ENCODE measurements around the gene HOXA1. TPM values are rescaled to one million over a fixed set of nuclear protein-coding genes. Genes with fewer than 3 reads are reported as not detected.

HOXA1 gene
- 7.8 TPM for polyA plus RNA-seq (2013, experiment 1 of 2)
- polyA plus RNA-seq (2013, experiment 2 of 2) = 11.2 TPM

DNA sequence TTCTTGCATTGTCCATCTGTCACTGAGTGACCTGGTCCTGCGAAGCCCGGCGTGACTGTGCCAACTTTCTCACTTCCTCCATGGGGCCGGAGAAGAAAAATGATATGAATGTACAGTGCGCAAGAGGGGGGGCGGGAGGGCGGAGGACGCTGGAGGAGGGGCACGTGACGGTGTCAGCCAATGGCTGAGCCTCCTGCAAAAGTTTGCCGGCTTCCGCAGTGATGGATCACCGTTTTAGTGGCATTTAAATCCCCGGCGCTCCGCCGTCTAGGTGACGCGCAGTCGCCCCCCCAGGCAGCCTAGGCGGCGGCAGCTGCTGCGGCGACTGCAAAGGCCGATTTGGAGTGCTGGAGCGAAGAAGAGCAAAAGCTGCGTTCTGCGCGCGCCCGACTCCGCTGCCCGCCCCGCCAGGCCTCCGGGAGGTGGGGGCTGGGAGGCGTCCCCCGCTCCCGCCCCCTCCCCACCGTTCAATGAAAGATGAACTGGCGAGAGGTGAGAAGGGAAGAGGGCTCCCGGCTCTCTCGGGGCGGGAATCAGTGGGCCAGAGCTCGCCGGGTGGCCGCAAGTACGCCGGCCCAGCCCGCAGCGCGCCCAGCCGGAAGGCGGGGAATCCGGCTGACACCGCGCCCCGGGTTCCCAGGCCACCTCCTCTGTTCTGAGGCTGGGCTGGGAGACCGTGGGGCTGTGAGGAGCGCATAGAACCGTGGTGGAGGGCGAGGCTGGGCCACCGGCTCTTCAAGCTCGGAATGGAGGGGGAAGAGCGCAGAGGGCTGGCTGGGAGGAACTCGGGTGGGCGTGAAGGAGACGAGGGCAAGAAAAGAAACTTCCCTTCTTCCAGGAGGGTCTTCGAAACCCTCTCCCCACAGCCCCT is at the start of gene HOXA1:
Gene HOXA1, minus strand, starts transcription at position 104 of the 871 bp plus-strand sequence. Its CDS starts 88 bp downstream, at position 16.
- H3K9ac ChIP-seq (ENCODE audit: low read depth, low read length) = no peak within 1 kb of the TSS

DNA sequence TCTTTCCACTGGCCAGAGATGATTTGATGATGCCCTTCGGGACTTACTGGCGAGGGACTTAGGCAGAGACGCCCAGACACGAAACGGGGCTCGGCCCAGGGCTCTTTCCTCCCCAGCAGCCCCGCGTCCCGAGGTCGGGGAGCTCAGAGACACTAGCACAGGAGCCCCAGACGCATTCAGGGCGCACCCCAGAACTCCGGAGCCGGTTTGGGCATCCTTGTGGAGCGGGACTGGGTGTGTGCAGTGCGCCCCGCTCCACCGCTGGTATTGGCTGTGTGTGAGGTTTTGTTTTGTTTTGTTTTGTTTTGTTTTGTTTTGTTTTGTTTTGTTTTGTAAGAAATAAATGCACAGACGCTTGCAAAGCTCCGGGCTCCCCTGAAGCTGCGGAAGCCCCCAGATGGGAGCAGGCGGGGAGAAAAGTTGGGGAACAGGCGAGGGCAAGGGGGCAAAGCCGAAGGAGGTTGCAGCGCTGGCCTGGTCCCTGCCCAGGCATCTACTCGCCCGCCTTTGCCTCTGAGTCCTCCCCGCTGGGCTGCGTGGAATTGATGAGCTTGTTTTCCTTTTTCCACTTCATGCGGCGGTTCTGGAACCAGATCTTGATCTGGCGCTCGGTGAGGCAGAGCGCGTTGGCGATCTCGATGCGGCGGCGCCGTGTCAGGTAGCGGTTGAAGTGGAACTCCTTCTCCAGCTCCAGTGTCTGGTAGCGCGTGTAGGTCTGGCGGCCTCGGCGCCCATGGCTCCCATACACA is 49.5 kb upstream of the HOXA1 start:
- Histone ChIP-seq H3K4me3 (ENCODE audit: low read length) (no peak overlapping the region), H3K9ac (ENCODE audit: low read depth, low read length) (no peak overlapping the region), H3K27me3 (ENCODE audit: insufficient read depth, low read length) (peaks cover 100% of the 10 kb centered on the region), H3K27ac (ENCODE audit: low read depth, low read length) (no peak overlapping the region), H3K9me3 (ENCODE audit: insufficient read depth, low read depth, low read length) (no peaks in the 10 kb centered on the region), H3K4me1 (ENCODE audit: insufficient read depth, low read length) (peaks cover 3% of the 10 kb centered on the region; the same call in 1 of the 2 replicates), H3K36me3 (ENCODE audit: insufficient read depth, low read length) (no peaks in the 10 kb centered on the region)
- WGBS = 71% methylated on average over 47 of the region's 47 CpGs

More for the DNA sequence above, at the start of gene HOXA1:
- Histone ChIP-seq H3K27me3 (ENCODE audit: insufficient read depth, low read length) (peaks cover 100% of the 10 kb centered on the region), H3K36me3 (ENCODE audit: insufficient read depth, low read length) (no peaks in the 10 kb centered on the region), H3K27ac (ENCODE audit: low read depth, low read length) (peak within 1 kb of the TSS; percentile 5; the same call in 1 of the 2 replicates), H3K4me1 (ENCODE audit: insufficient read depth, low read length) (peaks cover 39% of the 10 kb centered on the region), H3K4me3 (ENCODE audit: low read length) (peak within 1 kb of the TSS; percentile 51), H3K9me3 (ENCODE audit: insufficient read depth, low read depth, low read length) (no peaks in the 10 kb centered on the region)
- under 1% methylated on average over 62 of the region's 68 CpGs for WGBS

DNA sequence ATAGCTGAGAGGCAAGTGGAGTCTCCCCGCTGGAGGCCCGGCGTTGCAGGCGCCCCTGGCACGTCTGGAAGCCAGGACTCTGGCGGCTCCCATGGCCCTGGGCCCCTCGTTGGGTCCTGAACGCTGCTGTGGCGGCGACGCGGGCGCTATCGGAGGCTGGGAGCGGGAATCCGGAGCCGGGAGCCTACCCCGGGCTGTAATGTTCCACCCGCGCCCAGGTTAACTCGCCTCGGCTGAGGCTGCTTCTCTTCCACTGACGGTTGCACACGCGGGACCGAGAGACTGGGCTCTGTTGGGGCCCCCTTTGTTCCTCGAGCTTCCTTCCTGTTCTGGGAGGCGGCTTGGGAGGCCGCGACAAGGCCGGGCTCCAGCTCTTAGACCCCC is 49.0 kb upstream of the HOXA1 start:
- 18% methylated on average over 31 of the region's 31 CpGs for WGBS
- Histone ChIP-seq H3K27ac (ENCODE audit: low read depth, low read length) (no peak overlapping the region), H3K27me3 (ENCODE audit: insufficient read depth, low read length) (peaks cover 100% of the 10 kb centered on the region), H3K4me3 (ENCODE audit: low read length) (no peak overlapping the region), H3K9ac (ENCODE audit: low read depth, low read length) (no peak overlapping the region), H3K36me3 (ENCODE audit: insufficient read depth, low read length) (no peaks in the 10 kb centered on the region), H3K4me1 (ENCODE audit: insufficient read depth, low read length) (peaks cover 3% of the 10 kb centered on the region; the same call in 1 of the 2 replicates), H3K9me3 (ENCODE audit: insufficient read depth, low read depth, low read length) (no peaks in the 10 kb centered on the region)

DNA sequence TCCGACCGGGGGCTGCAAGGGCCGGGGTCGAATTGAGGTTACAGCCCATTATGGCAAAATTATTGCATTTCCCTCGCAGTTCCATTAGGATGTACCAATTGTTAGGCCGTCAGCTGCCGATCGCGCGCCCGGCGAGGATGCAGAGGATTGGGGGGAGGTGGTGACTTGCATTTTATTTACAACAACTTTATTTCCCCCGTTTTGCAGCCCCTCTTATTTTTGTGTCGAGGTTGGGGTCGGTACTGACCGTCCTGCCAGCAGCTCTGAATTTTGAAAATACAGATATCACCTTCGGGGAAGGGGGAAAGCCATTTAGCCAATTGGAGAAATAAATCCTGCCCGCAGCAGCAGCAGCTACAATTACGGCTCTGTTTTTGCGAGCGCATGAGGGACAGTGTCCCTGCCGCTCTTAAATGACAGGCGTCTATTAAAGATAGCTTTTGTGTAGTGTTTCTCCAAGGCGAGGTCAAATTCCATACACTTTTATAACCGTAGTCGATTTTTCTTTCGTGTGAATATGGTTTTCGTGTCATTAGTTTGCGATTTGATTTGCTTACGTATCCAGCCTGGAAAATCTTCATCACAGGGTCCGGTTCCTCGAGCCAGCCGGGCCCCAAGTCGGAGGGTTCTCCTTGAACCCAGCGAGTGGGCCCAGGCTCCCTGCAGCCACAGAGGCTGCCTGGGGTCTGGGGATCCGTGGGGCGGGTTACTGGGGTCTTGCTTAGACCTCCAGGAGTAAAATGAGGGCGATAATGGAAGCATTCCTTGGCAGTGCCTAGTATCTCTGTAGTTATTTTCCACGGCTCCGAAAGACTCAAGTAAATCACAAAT is 48.4 kb upstream of the HOXA1 start:
- no peak overlapping the region for H3K27ac ChIP-seq (ENCODE audit: low read depth, low read length)
- H3K4me3 ChIP-seq (ENCODE audit: low read length) = no peak overlapping the region
- peaks cover 100% of the 10 kb centered on the region for H3K27me3 ChIP-seq (ENCODE audit: insufficient read depth, low read length)
- WGBS = 37% methylated on average over 38 of the region's 40 CpGs
- H3K9me3 ChIP-seq (ENCODE audit: insufficient read depth, low read depth, low read length) = no peaks in the 10 kb centered on the region
- peaks cover 3% of the 10 kb centered on the region; the same call in 1 of the 2 replicates for H3K4me1 ChIP-seq (ENCODE audit: insufficient read depth, low read length)
- H3K9ac ChIP-seq (ENCODE audit: low read depth, low read length) = no peak overlapping the region
- H3K36me3 ChIP-seq (ENCODE audit: insufficient read depth, low read length) = no peaks in the 10 kb centered on the region

DNA sequence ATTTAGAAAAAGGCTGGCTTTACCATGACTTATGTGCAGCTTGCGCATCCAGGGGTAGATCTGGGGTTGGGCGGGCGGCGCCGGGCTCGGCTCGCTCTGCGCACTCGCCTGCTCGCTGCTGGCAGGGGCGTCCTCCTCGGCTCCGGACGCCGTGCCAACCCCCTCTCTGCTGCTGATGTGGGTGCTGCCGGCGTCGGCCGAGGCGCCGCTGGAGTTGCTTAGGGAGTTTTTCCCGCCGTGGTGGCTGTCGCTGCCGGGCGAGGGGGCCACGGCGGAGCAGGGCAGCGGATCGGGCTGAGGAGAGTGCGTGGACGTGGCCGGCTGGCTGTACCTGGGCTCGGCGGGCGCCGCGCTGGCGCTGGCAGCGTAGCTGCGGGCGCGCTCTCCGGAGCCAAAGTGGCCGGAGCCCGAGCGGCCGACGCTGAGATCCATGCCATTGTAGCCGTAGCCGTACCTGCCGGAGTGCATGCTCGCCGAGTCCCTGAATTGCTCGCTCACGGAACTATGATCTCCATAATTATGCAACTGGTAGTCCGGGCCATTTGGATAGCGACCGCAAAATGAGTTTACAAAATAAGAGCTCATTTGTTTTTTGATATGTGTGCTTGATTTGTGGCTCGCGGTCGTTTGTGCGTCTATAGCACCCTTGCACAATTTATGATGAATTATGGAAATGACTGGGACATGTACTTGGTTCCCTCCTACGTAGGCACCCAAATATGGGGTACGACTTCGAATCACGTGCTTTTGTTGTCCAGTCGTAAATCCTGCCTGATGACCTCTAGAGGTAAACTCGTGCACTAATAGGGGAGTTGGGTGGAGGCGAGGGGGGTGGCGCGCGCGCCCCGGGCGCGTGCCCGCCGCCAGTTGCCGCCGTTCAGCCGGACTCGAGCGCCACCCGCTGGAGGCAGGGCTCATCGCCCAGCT is 47.5 kb upstream of the HOXA1 start, which contains the start of gene HOXA5:
Gene HOXA5, minus strand, starts transcription at position 659 of the 927 bp plus-strand sequence. Its CDS starts 74 bp downstream, at position 585.
- no peak within 1 kb of the TSS for H3K9ac ChIP-seq (ENCODE audit: low read depth, low read length)

DNA sequence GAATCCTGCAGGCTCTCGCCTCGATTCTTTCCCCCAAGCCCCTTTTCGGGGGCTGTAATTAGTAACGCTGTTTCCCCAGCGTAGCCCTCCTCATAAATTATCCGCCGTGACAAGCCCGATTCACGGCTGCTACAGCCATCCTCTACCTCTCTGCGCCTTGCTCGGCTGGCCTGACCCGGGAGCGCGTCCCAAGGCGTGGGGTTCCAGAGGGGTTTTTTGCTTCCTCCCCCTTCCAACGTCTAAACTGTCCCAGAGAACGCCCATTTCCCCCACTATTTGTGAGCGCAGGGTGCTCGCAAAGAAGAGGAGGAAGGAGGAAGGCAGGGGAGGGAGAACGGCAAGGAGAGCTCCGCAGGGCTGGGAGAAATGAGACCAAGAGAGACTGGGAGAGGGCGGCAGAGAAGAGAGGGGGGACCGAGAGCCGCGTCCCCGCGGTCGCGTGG is 46.8 kb upstream of the HOXA1 start:
- WGBS = 1% methylated on average over 27 of the region's 29 CpGs
- Histone ChIP-seq H3K9me3 (ENCODE audit: insufficient read depth, low read depth, low read length) (no peaks in the 10 kb centered on the region), H3K4me1 (ENCODE audit: insufficient read depth, low read length) (peaks cover 3% of the 10 kb centered on the region; the same call in 1 of the 2 replicates), H3K27me3 (ENCODE audit: insufficient read depth, low read length) (peaks cover 100% of the 10 kb centered on the region), H3K9ac (ENCODE audit: low read depth, low read length) (no peak overlapping the region), H3K27ac (ENCODE audit: low read depth, low read length) (no peak overlapping the region), H3K4me3 (ENCODE audit: low read length) (peak overlapping the region; percentile 49), H3K36me3 (ENCODE audit: insufficient read depth, low read length) (no peaks in the 10 kb centered on the region)

More for the DNA sequence above, 47.5 kb upstream of the HOXA1 start, which contains the start of gene HOXA5:
- 2% methylated on average over 86 of the region's 86 CpGs for WGBS
- Histone ChIP-seq H3K27me3 (ENCODE audit: insufficient read depth, low read length) (peaks cover 100% of the 10 kb centered on the region), H3K36me3 (ENCODE audit: insufficient read depth, low read length) (no peaks in the 10 kb centered on the region), H3K9me3 (ENCODE audit: insufficient read depth, low read depth, low read length) (no peaks in the 10 kb centered on the region), H3K4me1 (ENCODE audit: insufficient read depth, low read length) (peaks cover 3% of the 10 kb centered on the region; the same call in 1 of the 2 replicates), H3K27ac (ENCODE audit: low read depth, low read length) (no peak within 1 kb of the TSS), H3K4me3 (ENCODE audit: low read length) (peak within 1 kb of the TSS; percentile 49)

DNA sequence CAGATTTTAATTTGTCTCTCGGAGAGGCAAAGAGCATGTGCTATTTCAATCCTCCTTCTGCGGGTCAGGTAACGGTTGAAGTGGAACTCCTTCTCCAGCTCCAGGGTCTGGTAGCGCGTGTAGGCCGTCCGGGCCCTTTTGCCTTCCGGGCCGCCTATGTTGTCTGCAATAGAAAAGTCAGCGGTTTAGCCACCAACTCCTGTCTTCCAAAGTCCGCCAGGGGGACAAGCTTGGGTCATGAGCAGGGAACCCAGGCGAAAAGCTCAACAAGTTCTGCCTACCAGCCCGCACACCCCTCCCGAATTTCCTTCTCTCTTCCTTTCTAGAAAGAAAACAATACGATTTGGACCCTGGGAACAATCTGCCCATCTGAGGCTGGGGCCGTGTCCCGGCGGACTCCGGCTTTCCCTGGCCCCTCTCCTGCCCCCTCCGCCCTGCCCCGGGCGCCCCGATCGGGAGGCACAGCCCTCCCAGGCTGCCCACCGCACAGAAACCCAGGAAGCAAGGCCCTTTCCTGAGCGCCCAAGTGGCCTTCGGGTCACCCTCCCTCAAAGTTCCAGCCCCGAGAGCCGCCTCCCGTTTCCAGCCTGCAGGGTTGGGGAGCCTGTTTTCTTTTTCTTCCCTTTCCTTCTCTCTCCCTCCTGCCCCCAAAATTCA is 46.3 kb upstream of the HOXA1 start:
- no peaks in the 10 kb centered on the region for H3K9me3 ChIP-seq (ENCODE audit: insufficient read depth, low read depth, low read length)
- H3K36me3 ChIP-seq (ENCODE audit: insufficient read depth, low read length) = no peaks in the 10 kb centered on the region
- H3K4me1 ChIP-seq (ENCODE audit: insufficient read depth, low read length) = peaks cover 3% of the 10 kb centered on the region; the same call in 1 of the 2 replicates
- no peak overlapping the region for H3K4me3 ChIP-seq (ENCODE audit: low read length)
- H3K27me3 ChIP-seq (ENCODE audit: insufficient read depth, low read length) = peaks cover 100% of the 10 kb centered on the region
- H3K9ac ChIP-seq (ENCODE audit: low read depth, low read length) = no peak overlapping the region
- H3K27ac ChIP-seq (ENCODE audit: low read depth, low read length) = no peak overlapping the region
- WGBS = 3% methylated on average over 30 of the region's 30 CpGs

DNA sequence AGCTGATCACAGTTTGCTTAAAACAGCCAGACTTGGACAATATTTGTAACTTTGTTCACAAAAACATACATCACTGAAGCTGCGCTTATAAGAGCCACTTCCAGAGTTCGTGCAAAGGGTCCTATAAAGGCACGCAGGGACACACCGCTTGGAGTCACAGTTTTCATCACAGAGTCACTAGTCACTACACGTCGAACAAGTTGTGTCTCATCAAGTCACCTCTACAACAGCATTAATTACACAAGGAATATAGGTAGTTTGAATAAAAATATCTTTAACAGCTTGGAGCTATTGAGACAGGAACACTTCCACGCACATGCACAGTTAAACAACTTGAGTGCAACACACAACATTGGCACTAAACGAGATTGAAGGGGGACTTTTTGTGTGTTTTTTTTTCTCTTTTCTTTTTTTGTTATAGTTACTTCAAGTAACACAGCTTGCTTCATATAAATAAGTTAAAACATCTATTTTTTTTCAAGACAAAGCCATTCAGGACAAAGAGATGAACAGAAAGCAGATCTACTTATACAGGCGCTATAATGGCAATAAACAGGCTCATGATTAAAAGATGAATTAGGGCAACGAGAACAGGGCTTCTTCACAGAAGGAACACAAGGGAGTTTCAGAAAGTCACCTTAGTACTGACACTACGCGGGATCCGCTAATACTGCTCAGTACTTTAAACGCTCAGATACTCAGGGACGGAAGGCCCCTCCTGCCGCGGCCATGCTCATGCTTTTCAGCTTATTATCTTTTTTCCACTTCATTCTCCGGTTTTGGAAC is 45.5 kb upstream of the HOXA1 start:
- Histone ChIP-seq H3K4me1 (ENCODE audit: insufficient read depth, low read length) (peaks cover 3% of the 10 kb centered on the region; the same call in 1 of the 2 replicates), H3K27ac (ENCODE audit: low read depth, low read length) (no peak overlapping the region), H3K36me3 (ENCODE audit: insufficient read depth, low read length) (no peaks in the 10 kb centered on the region), H3K9ac (ENCODE audit: low read depth, low read length) (no peak overlapping the region), H3K4me3 (ENCODE audit: low read length) (no peak overlapping the region), H3K27me3 (ENCODE audit: insufficient read depth, low read length) (peaks cover 100% of the 10 kb centered on the region), H3K9me3 (ENCODE audit: insufficient read depth, low read depth, low read length) (no peaks in the 10 kb centered on the region)
- 31% methylated on average over 16 of the region's 18 CpGs for WGBS

Data from HUES64 (cell line).